Activated CD4-positive, alpha-beta T cell treated with anti-CD3 and anti-CD28 coated beads, Interleukin-2, amount 50 U/mL, for 48 hours (primary cell): ENCODE measurements around the gene C20orf173.
"Not testable (repeated sequence)": the region's sequence is repeated elsewhere in the genome, so short reads cannot be mapped to it uniquely, and the experiment has no call there.

Experiments used
- DNase-seq, 2 experiments: peaks; one replicate each; pipeline ENCODE4 v3.0.0-alpha.2; 2020

C20orf173 gene

GRCh38 chr20:35529552-35529951 is at the start of gene C20orf173:
C20orf173 (minus strand) TSS chr20:35529652; CDS start chr20:35529373, 279 bp downstream.
- no peak for DNase-seq

GRCh38 chr20:35579196-35579595 is 49.7 kb upstream of the C20orf173 start:
- no peak for DNase-seq

- DNase-seq = no peak
Observed at GRCh38 chr20:35578469-35578868, 49.0 kb upstream of the C20orf173 start.

- DNase-seq = no peak
Observed at GRCh38 chr20:35576816-35577215, 47.4 kb upstream of the C20orf173 start.

- no peak for DNase-seq
Observed at GRCh38 chr20:35575958-35576357, 46.5 kb upstream of the C20orf173 start.

- DNase-seq = no peak
Observed at GRCh38 chr20:35572838-35573237, 43.4 kb upstream of the C20orf173 start.

- DNase-seq = no peak
Observed at GRCh38 chr20:35571555-35571954, 42.1 kb upstream of the C20orf173 start.

GRCh38 chr20:35568645-35569044 is 39.2 kb upstream of the C20orf173 start:
- peak in 1 of 2 experiments; percentile 8 for DNase-seq

- no peak for DNase-seq
Observed at GRCh38 chr20:35564905-35565304, 35.5 kb upstream of the C20orf173 start.

GRCh38 chr20:35563834-35564233 is 34.4 kb upstream of the C20orf173 start:
- no peak for DNase-seq

GRCh38 chr20:35562541-35563110 is 33.2 kb upstream of the C20orf173 start:
- no peak for DNase-seq

GRCh38 chr20:35561671-35562070 is 32.2 kb upstream of the C20orf173 start:
- no peak for DNase-seq

GRCh38 chr20:35561268-35561667 is 31.8 kb upstream of the C20orf173 start:
- peak in 1 of 2 experiments; percentile 13 for DNase-seq

- DNase-seq = no peak
Observed at GRCh38 chr20:35560541-35560940, 31.1 kb upstream of the C20orf173 start.

- DNase-seq = no peak
Observed at GRCh38 chr20:35560105-35560511, 30.7 kb upstream of the C20orf173 start.

- DNase-seq = no peak
Observed at GRCh38 chr20:35559042-35559693, 29.7 kb upstream of the C20orf173 start.

GRCh38 chr20:35558451-35558850 is 29.0 kb upstream of the C20orf173 start:
- no peak for DNase-seq

- no peak for DNase-seq
Observed at GRCh38 chr20:35556871-35557270, 27.4 kb upstream of the C20orf173 start.

GRCh38 chr20:35555951-35556645 is 26.6 kb upstream of the C20orf173 start:
- DNase-seq = no peak

- DNase-seq = not testable (repeated sequence)
Observed at GRCh38 chr20:35555461-35555860, 26.0 kb upstream of the C20orf173 start.

- DNase-seq = no peak
Observed at GRCh38 chr20:35552914-35553313, 23.5 kb upstream of the C20orf173 start.

GRCh38 chr20:35551503-35551902 is 22.1 kb upstream of the C20orf173 start:
- DNase-seq = no peak

GRCh38 chr20:35547329-35547728 is 17.9 kb upstream of the C20orf173 start:
- no peak for DNase-seq

- no peak for DNase-seq
Observed at GRCh38 chr20:35546127-35546526, 16.7 kb upstream of the C20orf173 start.
